A375 (cell line): ENCODE results near the gene ATPAF2. TPM values are rescaled to one million over a fixed set of nuclear protein-coding genes. Genes with fewer than 3 reads are reported as not detected.

Source experiments
- total RNA-seq: library from RNA; depleted of rRNA; stranded (reverse); fragments of >200 nt; shearing (Covaris generic); gene quantifications from 2 replicates; pipeline ENCODE4 v1.2.3, GENCODE V29; 2014; rRNA removed

ATPAF2 gene
- 27.6 and 32.7 TPM in 2 replicates for total RNA-seq

DNA sequence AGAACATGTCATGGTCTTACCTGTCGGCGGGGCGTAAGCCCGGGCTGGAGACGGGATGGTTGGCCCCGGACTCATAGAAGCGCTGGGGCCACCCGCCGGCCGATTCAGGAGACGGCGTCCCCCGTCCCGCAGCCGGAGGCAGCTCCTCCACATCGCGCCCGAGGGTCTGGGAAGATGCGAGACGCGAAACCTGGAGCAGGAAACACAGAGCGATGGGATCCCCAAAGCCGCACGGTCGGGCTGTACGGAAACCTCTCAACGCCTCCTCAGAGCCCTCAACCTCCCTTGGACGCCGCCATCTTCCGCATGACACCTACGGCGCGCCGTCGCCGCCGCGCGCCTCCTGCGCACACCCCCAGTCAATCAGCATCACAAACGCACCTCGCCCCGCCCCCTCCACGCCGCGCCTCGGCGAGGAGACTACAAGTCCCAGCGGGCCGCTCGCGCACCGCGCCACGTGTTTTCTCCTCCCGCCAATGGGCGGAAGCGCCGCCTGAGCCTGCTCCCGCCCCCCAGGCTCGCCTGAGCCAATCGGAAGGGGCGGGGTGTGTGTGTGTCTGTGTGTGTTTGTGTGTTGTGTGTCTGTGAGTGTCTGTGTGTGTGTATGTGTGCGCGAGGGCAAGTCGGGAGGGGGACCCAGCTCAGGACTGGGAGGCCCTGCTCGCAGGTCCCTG, at the start of gene ATPAF2, which contains the start of gene GID4:
Gene ATPAF2, minus strand, starts transcription at position 308 of the 674 bp plus-strand sequence. Its CDS starts 155 bp downstream, at position 153.
Gene GID4, plus strand, starts transcription at position 548 of the 674 bp plus-strand sequence. Its CDS starts 57 bp downstream, at position 605.

DNA sequence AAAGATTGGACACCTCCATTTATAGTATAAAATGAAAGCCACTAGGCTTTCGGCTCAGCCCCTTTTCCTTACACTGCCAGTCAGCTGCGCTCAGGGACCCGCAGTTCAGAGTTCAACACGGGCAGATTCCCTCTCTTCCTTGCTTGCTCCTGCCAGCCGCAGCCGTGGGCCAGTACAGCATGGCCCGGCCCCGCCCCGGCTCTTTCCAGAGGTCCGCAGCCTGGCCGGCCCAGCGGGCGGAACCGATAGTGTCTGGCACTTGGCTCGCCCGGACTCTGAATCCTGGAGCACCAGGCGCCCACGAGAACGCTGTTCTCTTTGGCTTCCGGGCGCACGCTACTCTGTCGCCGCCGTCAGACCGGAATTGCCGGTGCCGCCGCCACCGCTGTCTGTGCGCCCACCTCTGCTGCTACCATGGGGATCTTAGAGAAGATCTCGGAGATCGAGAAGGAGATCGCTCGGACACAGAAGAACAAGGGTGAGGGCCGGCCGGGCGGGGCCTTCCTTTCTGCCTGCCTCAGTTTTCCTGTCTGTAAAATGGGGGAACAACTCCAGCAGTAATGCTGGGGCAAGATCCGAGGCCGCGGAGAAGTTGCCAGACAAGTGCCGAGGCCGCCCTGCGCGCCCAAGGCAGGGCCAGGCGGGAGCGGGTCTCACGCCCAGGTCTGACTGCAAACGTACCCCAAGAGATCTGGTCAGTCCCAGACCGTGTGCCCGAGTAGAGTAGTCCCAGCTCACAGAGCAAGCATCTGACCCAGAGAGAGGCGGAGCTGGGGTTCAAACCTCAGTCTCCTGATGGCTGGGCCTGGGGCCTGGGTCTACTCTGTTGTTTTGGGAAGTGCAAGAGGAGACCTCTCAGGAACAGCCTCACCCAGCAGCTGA, 48.9 kb upstream of the ATPAF2 start, which contains the start of gene DRG2:
Gene DRG2, plus strand, starts transcription at position 339 of the 882 bp plus-strand sequence. Its CDS starts 76 bp downstream, at position 415.

GRCh38 chr17:17972126-17972951, 66.6 kb downstream of the ATPAF2 start, which contains the start of the genes DRC3 and TOM1L2:
TSS of gene DRC3 (plus strand) at chr17:17972862. CDS start at chr17:17977599, 4,737 bp downstream.
TSS of gene TOM1L2 (minus strand) at chr17:17972400. CDS start at chr17:17972313, 87 bp downstream.

Other genes starting within 250 kb of the ATPAF2 start
- gene SREBF1, start 202.2 kb downstream of the ATPAF2 start, total RNA-seq: 160 and 183 TPM in 2 replicates
- 36.7 and 40.4 TPM in 2 replicates for gene TOM1L2, start 66.8 kb downstream of the ATPAF2 start, total RNA-seq
- gene DRC3, start 66.3 kb downstream of the ATPAF2 start, total RNA-seq: 2.0 and 2.9 TPM in 2 replicates
- gene GID4, start 240 bp upstream of the ATPAF2 start, total RNA-seq: 6.3 and 8.3 TPM in 2 replicates
- 55.4 and 59.4 TPM in 2 replicates for gene DRG2, start 48.8 kb upstream of the ATPAF2 start, total RNA-seq
- gene MYO15A, start 69.6 kb upstream of the ATPAF2 start, total RNA-seq: 0.27 and 0.41 TPM in 2 replicates
- gene ALKBH5, start 144.7 kb upstream of the ATPAF2 start, total RNA-seq: 61.4 TPM in 2 replicates
- 23.5 and 26.6 TPM in 2 replicates for gene LLGL1, start 186.5 kb upstream of the ATPAF2 start, total RNA-seq
- gene FLII, start 219.6 kb upstream of the ATPAF2 start, total RNA-seq: 212 and 214 TPM in 2 replicates
- gene MIEF2, start 221.5 kb upstream of the ATPAF2 start, total RNA-seq: 8.5 and 20.4 TPM in 2 replicates